HG03159 (cell line): ENCODE data around the gene MYO1B.
A peak's percentile ranks its signal among the peaks of the same experiment; 100 is the strongest.

ENCODE experiments used
- ATAC-seq: cut with Tn5 transposase; IDR thresholded peaks from one replicate; pipeline ENCODE4 v1.9.1; 2021; ENCODE audit warnings: mild to moderate bottlenecking, moderate library complexity; ENCODE audit not compliant: unreplicated experiment

Gene MYO1B

DNA sequence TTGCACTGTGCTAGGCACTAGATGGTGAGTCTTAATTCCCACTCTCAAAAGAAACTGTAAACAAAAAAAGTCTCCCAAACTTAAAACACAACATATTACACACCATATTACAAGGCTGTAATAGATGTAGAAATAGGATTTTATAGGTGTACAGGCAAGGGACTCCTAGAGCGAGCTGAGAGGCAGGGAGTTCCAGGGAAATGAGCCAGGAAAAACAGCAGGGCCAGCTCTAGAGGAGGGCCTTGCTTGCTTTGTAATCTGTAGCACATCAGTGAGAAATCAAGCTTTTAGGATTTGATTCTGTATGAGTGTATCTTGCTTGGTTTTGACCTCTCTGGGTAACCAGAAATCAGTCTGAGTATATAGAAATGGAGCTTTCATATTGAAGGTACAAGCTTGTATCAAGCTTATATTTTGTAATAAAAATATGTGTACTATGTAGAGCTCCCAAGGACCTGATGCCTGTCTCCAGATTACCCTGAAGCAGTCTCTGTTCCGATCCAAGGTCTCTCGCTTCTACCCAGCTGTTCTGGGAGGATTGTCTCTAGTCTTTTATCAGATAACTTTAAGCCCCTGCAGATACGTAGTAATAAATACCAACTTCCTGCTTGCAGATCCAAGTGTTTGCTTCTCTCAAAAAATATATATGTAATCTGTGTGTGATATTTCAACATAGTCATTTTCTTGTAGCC is 73.0 kb downstream of the MYO1B start:
- no peak for ATAC-seq

DNA sequence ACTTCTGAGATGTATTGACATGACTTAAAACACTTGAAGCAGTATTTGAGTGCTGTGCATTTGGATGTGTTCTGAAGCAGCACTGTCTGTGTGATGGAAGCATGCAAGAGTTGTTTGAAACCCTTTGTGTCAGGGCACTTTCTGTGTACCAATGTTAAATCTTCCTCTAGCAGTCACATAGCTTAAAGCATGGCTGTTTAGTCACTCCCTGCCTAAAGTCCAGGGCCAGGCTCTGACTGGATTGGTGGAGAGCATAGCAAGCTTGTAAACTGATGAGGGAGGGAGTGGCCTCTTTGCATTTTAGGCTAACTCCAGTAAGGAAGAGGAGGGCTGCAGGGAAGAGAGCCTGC is 73.5 kb downstream of the MYO1B start:
- no peak for ATAC-seq

DNA sequence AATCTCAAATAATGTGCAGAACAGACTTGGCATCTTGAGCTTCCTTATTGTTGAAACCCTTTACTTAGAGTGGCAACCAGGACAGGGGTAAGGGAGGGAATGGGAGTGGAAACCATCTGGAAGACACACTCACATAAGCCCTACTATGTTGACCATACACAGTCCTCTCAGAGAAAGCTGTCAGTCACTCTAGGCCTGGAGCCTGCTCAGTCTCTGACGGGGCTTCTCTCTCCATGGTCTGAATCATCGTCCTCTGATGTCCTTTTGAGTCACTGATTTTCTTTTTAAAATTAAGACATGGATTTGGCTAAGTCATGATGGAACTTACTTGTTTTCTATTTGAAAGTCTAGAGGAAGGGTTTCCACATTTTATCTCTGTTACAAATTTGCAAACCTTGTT is 74.0 kb downstream of the MYO1B start:
- no peak for ATAC-seq

GRCh38 chr2:191320881-191321280 is 75.7 kb downstream of the MYO1B start:
- no peak for ATAC-seq

DNA sequence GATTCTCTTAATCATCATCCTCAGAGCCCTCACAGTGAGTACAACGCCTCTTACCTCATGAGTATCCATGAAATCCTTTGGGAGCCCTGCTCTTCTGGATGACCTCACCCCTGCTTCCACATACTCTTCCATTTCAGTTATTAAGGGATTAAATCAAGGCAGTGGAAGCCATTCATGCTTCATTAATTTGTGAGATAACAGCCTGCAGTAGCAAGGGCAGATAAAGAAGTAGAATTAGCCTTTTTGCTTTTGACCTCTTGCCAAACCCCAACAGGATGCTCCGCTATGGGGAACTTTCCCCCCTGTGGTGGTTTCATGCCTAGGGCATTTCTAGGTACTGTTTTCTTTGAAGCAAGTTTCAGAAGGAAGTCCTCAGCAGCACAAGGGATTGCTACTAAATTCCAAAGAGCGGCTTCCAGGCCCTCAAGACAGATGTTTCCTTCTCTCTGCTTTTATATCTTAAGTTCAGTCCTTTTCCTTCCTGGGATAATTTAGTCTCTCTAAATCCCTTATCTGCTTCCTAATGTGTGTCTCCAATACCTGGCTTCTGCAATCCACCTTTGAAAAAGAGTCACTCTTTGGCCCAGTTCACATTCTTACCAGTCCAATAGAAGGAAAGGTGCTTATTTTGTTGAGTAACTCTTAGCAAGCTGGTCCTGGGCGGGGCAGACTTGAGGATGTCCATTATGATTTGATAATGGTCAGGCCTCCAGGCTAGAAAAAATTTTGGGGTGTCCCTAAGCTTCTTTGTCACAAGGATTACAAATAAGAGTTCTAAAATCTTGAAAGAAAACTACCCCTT is 76.9 kb downstream of the MYO1B start:
- ATAC-seq, result peak; percentile 82

DNA sequence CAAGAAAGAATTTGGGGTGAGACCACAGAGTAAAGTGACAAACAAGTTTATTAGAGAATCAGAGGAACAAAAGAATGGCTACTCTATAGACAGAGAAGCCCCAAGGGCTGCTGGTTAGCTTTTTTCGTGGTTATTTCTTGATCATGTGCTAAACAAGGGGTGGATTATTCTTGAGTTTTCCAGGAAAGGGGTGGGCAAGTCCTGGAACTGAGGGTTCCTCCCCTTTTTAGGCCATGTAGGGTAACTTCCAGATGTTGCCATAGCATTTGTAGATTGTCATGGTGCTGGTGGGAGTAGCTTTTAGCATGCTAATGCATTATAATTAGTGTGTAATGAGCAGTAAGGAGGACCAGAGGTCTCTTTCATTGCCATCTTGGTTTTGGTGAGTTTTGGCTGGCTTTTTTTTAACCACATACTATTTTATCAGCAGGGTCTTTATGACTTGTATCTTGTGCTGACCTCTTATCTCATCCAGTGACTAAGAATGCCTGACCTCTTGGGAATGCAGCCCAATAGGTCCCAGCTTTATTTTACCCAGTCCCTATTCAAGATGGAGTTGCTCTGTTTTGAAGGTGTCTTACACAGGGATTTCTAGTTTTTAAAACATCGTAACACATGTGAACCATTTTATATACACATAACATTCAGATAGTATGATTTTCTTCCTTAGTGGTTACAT is 77.8 kb downstream of the MYO1B start:
- ATAC-seq, result no peak

DNA sequence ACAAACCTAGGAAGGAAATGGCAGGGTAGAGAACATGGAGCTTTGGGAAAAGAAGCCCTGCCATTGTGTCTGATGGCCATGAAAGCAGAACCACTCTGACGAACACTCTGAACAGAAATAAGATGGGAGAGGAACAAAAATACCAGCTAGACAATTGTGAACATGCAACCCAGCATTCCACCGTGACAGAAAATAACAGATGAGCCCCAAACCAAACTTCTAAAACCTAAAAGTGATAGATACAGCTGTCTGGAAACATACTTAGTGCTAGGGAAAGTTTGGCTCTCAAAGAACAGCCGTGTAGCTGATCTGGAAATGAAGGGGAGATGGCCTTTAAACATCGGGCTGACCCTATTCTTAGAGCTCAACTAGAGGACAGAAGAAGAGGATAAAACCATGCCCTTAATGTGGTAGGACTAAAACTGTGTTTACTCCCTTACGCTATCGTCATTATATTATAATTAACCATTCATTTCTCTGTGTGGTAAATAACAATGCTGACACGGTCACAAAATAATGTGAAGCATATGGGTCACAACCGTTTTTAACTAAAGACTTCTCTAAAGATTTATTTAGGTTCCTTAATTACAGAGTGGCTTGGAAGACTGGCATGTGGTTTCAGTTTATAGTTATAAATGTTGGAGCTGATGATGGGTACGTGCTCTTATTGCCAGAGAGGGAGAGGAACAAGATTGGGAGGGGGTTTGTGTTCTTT is 80.6 kb downstream of the MYO1B start:
- ATAC-seq, result no peak

DNA sequence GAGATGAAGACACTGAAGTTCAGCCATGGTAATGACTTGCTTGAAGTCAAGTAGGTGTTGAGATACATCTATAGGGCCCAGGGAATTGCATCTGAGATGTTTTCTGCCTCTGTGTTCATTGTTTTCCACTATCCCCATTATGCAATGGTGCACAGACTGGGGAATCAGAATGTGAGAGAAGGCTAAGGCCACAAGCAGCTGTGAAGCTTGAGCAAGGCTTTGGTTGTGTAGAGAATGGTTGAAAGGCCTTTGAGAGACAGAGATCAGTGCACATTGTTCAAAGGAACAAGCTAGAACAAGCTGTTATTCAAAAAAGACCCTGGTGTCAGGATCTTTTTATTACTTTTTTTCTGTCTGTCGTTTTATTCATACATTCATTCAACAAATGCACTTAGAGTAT is 82.3 kb downstream of the MYO1B start:
- no peak for ATAC-seq

DNA sequence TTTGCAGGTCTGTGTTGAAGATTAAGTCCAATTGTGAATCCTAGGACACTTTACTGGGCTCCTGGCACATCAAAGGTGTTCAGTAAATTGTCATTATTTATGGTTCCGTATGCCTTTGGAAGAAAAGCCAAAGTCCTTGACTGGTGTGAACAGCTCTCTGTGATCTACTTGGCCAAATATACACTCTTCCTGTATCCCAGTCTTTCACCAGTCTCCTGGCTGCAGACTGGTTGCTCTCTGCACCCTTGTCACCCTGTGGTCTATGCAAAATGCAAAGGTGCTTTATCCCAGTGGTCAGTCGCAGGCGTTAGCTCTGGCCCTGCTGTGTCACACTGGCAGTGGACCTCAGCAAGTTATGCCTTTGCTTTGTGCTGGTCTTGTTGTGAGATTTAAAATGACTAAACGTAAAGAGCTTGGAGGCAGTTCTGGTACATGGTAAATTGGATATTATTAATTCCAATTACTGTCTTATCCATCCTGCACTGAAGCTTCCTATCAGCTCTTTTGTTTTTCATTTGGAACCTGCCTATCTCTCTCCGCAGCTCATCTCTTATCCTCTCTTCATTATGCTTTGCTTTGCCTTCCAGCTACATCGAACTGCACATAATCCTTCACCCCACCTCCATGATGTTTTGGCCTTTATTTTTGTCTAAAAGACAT is 83.1 kb downstream of the MYO1B start:
- no peak for ATAC-seq

GRCh38 chr2:191329841-191330240 is 84.6 kb downstream of the MYO1B start:
- no peak for ATAC-seq

- ATAC-seq, result no peak
Observed at GRCh38 chr2:191333911-191334357, 88.7 kb downstream of the MYO1B start.

DNA sequence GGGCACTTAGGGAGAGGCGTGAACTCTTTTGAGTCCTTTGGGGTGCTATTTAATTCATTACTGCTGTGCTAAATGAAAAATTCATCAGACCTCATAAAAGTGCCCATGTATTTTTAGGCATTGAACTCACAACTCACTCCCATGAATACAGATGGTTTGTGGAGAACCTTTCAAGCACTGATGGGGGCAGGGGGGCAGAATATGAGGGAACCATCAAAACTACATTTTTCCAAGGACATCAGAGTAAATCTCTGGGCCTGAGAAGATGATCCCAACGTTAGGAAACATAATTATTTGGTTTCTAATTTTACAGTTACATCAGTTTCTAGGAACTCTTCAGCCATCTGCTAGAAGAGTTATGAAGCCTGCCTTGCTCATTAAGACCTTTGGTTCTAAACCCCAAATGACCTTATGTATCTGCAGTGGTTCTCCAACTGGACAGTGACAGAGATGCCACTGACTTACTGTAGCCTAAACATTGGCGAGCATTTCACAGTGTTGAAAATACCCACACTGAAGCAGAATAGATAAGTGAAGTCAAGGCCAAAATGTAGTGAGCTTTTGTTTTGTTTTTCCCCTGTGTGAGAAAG is 90.8 kb downstream of the MYO1B start:
- ATAC-seq, result no peak

DNA sequence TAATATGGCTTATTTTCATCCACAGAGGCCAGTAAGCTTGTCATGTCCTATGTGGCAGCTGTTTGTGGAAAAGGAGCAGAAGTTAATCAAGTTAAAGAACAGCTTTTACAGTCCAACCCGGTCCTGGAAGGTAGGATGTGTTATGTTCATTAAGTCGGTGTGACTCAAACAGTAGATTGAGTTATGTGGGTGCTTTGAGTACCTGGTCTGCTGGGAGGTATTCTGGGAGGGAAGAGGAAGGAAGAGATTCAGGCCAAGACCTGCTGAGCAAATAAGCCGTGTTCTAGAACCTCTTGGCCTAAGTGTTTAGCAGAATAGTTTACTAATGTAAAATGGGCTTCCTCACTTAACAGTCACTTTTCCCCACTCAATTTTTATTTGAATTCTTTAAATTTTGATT is 96.2 kb downstream of the MYO1B start:
- no peak for ATAC-seq

GRCh38 chr2:191343796-191344338 is 98.7 kb downstream of the MYO1B start:
- ATAC-seq, result no peak

DNA sequence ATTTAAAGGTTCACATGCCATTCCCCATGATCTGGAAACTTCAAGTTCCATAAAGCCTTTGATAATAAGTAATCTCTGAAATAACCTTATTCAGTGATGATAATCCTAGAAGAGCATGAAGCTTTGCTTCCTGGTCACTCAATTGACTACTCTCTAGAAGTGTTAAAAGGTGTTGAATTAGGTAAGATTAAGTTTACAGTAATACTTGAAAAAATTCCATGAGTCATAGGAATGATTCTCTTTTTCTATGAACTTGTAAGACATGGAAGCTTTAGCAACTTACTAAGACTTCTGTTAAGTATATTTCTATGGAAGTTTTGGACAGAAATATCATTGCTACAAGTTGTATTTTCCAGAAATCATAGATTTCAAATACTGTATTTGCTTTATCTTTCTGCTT is 100.6 kb downstream of the MYO1B start:
- no peak for ATAC-seq

GRCh38 chr2:191347154-191347553 is 102.0 kb downstream of the MYO1B start:
- no peak for ATAC-seq

DNA sequence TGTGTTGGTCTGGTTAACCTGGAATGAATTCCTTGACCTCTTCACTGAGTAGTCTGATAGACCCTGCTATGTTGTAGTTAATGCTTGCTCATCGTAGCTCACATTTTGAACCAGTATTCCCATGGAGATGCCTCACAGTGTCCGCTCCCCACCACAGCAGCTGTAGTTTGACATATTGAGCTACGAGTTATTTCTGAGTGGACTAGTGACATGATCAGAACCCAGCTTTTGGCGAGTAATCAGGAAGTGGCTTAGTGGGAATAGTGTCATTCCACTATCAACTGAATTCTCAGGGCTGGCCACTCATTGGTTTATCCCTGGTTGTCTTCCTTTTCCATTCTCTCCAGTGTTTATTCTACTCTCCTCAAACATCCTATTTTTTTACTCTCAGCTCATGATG is 102.7 kb downstream of the MYO1B start:
- ATAC-seq, result no peak

- ATAC-seq, result no peak
Observed at GRCh38 chr2:191349990-191350389, 104.8 kb downstream of the MYO1B start.

DNA sequence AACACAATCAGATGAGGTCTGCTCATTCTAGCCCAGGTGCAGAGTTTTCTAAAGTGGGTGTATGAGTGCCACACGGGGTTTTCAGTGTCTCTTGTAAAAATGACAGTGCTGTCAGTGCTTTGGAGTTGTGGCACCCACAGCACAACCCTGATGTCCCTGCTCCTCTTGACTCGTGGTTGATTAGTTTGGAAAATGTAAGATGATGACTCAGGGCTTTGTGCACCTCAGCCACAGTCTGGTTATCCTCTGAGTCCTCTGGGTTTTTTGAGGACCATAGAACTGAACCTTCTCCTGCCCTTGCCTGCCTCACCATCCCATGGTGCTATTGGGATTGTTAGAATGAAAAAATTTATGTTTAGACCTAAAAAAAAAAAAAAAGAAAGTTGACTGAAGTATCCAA is 105.6 kb downstream of the MYO1B start:
- no peak for ATAC-seq

DNA sequence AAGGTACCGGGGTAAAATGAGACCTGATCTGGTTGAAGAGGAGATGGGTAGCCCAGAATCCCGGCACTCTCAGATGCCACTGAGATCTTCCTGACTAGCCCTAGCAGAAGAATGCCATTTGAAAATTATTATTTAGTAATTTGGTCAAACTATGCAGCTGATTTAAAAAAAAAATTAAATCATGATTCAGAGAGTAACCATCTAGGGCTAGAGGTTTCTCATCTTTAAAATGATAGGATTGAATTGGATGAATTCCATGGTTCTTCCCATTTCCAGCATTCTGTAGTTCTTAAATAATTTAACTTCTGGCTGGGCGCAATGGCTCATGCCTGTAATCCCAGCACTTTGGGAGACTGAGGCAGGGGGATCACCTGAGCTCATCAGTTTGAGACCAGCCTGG is 106.1 kb downstream of the MYO1B start:
- no peak for ATAC-seq
